Epithelial cell of esophagus (primary cell): ENCODE results near the gene MS4A12.

Experiments
- DNase-seq: peaks from one replicate; pipeline ENCODE4 v3.0.0; 2010; ENCODE audit warnings: low read depth
- H3K4me3 ChIP-seq: 2 replicates; pipeline ENCODE4 v1.5.1; 2011; ENCODE audit warnings: mild to moderate bottlenecking, low read length, control low read depth
- TF ChIP-seq, protein P1 (sequence below): IDR thresholded peaks from 2 replicates; pipeline ENCODE4 v1.5.1; 2011; ENCODE audit warnings: low read depth, mild to moderate bottlenecking, low read length, control low read depth, inconsistent platforms; ENCODE audit not compliant: insufficient read depth; ENCODE audit errors: missing control alignments

Gene MS4A12

DNA sequence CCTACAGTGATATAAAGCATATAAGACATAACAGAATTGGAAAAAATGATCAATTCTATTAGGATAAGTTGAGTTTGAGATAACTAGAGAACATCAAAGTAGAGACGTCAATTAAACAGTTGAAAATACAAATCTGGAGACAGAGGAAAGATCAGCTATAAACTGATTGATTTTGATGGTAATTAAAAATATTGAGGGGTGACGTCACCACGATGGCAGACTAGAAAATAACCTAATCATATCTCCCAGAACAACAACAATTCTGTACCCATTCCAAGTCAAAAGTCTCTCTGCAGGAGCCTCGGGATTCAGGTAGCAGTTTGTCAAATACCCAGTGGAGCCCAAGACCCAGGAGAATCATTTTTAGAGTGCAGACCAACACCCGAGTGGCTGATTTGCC lies 51.5 kb downstream of the MS4A12 start:
- no peak for DNase-seq
- TF ChIP-seq, protein P1, sequence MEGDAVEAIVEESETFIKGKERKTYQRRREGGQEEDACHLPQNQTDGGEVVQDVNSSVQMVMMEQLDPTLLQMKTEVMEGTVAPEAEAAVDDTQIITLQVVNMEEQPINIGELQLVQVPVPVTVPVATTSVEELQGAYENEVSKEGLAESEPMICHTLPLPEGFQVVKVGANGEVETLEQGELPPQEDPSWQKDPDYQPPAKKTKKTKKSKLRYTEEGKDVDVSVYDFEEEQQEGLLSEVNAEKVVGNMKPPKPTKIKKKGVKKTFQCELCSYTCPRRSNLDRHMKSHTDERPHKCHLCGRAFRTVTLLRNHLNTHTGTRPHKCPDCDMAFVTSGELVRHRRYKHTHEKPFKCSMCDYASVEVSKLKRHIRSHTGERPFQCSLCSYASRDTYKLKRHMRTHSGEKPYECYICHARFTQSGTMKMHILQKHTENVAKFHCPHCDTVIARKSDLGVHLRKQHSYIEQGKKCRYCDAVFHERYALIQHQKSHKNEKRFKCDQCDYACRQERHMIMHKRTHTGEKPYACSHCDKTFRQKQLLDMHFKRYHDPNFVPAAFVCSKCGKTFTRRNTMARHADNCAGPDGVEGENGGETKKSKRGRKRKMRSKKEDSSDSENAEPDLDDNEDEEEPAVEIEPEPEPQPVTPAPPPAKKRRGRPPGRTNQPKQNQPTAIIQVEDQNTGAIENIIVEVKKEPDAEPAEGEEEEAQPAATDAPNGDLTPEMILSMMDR: no peak
- no peak overlapping the region for H3K4me3 ChIP-seq
